Measurements from ENCODE around the gene NKD2.
"Not testable (repeated sequence)": the region's sequence is repeated elsewhere in the genome, so short reads cannot be mapped to it uniquely, and the experiment has no call there.

The NKD2 gene

DNA sequence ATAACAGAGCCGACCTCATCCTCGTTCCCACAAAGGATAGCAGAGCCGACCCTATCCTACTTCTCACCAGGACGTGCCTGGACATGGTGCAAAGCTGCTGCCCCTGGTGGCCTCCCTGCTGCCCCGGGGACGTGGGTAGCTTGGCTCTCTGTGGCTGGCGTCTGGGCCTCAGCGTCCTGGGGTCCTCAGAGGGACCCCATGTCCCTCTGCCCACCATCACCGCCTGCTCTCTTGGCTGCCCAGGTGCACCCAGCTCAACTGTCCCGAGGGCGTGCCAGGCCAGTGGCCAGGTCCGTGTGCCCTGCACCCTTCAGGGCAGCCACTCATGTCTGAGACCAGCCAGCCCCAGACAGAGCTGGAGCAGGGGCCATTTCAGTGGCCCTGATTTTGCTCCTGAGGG, 8.5 kb downstream of the NKD2 start:
- H3K4me1 ChIP-seq (ENCODE audit: control insufficient read depth, insufficient read depth, low read length): no peaks in the 10 kb centered on the region
- no peaks in the 10 kb centered on the region for H3K36me3 ChIP-seq (ENCODE audit: insufficient read depth, low read length)
- peaks cover 42% of the 10 kb centered on the region for H3K27me3 ChIP-seq (ENCODE audit: control insufficient read depth, insufficient read depth, low read length)
- no peaks in the 10 kb centered on the region for H3K9me3 ChIP-seq (replicated peaks; ENCODE audit: low read length)
- no peak overlapping the region for H3K4me2 ChIP-seq (ENCODE audit: low read length)
- H3K4me3 ChIP-seq (ENCODE audit: low read length): no peak overlapping the region
- no peak overlapping the region for H3K9ac ChIP-seq (ENCODE audit: low read depth, low read length)

DNA sequence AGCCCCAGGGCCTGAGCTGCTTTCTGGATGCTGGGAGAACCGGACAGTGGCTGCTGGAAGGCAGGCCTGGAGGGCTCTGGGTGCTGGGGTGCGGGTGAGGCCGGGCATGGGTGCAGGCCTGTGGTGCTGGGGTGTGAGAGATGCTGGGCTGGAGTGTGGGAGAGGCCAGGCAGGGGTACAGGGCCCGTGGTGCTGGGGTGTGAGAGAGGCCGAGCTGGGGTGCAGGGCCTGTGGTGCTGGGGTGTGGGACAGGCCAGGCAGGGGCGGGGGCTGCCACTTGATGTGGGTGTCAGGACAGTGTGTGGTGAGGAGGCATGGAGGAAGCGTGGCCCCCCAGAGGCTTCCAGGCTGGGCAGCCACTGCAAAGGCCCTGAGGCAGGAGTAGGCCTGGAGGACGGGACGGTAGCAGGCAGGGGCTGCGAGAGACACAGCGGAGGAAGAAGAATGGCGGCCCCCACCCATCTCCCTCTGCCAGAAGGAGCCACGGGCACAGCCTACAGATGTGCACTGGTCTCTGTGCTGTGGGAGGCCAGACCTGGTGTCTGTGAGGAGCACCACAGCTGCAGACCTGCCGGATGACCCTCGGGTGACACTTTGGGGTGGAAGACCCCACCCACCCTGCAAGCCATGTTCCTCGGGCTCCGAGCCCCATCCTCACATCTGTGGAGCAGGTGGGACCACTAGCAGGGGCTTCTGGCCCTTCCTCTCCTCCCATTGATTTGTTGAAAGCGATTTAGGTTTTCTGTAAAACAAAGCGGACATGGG, 9.3 kb downstream of the NKD2 start:
- Histone ChIP-seq H3K36me3 (ENCODE audit: insufficient read depth, low read length) (no peaks in the 10 kb centered on the region), H3K9me3 (replicated peaks; ENCODE audit: low read length) (no peaks in the 10 kb centered on the region), H3K4me3 (ENCODE audit: low read length) (no peak overlapping the region), H3K4me1 (ENCODE audit: control insufficient read depth, insufficient read depth, low read length) (no peaks in the 10 kb centered on the region), H3K9ac (ENCODE audit: low read depth, low read length) (no peak overlapping the region), H3K4me2 (ENCODE audit: low read length) (no peak overlapping the region), H3K27me3 (ENCODE audit: control insufficient read depth, insufficient read depth, low read length) (peaks cover 37% of the 10 kb centered on the region)

DNA sequence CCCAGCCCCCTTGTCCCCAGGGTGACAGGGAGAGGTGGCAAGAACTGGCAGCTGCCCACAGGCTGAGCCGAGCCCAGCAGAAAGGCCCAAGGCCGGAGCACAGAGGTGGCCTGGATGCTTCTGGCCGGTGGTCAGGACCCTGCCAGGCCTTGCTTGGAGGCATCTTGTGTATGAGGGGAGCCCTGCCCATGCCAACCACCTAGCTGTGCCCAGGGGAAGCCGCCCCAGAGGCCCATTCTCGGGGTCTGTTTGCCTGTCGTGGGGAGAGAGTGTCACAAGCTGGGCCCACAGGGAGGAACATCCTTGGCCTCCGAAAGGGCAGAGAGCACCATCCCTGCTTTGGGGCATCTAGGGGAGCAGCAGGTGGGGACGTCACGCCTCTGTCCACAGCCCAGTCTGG, 10.0 kb downstream of the NKD2 start:
- H3K4me3 ChIP-seq (ENCODE audit: low read length): no peak overlapping the region
- H3K36me3 ChIP-seq (ENCODE audit: insufficient read depth, low read length): no peaks in the 10 kb centered on the region
- peaks cover 31% of the 10 kb centered on the region for H3K27me3 ChIP-seq (ENCODE audit: control insufficient read depth, insufficient read depth, low read length)
- no peaks in the 10 kb centered on the region for H3K4me1 ChIP-seq (ENCODE audit: control insufficient read depth, insufficient read depth, low read length)
- no peak overlapping the region for H3K9ac ChIP-seq (ENCODE audit: low read depth, low read length)
- no peak overlapping the region for H3K4me2 ChIP-seq (ENCODE audit: low read length)
- no peaks in the 10 kb centered on the region for H3K9me3 ChIP-seq (replicated peaks; ENCODE audit: low read length)

DNA sequence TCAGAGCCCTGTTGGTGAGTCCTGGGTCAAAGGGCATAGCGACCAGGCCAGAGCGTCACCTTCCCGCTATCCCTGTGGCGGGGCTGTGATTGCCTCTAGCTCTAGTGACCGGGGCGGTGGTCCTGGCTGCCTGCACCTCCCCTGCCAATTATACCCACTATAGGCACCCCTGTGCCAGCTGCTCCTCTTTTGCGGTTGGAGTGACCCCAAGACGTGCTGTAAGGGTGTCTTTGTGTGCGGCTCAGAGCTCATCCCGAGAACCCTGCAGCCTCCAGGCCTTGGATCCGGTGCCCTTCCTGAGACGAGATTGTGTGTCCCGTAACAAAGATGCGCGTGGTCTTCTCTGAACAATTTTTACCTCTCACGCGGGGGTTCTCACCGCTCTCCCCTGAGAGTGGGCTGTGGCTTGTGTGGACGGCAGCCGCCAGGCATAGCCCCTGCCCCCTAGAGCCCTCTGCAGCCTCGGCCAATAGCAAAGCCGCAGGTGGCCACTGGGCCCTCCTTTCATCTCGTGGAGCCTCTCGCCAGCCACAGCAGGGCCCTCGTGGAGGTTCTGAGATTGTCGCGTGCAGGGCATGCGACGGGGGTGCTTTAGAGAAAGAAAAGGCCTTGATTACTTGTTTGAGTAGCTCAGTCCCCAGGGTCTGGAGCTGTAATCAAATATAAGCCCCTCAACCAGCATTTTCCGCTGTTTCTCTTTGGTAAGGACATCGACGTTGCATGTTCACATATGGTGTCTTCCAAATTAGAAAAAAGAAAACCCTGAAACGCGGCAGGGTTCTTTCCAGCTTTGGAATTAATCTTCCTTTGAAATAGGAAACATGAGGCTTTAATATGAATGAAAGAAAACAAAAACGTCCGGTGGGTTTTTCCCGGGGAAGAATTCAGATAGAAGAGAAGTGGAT, 10.7 kb downstream of the NKD2 start:
- H3K9ac ChIP-seq (ENCODE audit: low read depth, low read length): no peak overlapping the region
- H3K4me2 ChIP-seq (ENCODE audit: low read length): no peak overlapping the region
- peaks cover 25% of the 10 kb centered on the region for H3K27me3 ChIP-seq (ENCODE audit: control insufficient read depth, insufficient read depth, low read length)
- no peaks in the 10 kb centered on the region for H3K9me3 ChIP-seq (replicated peaks; ENCODE audit: low read length)
- H3K4me1 ChIP-seq (ENCODE audit: control insufficient read depth, insufficient read depth, low read length): no peaks in the 10 kb centered on the region
- H3K36me3 ChIP-seq (ENCODE audit: insufficient read depth, low read length): no peaks in the 10 kb centered on the region
- H3K4me3 ChIP-seq (ENCODE audit: low read length): no peak overlapping the region

DNA sequence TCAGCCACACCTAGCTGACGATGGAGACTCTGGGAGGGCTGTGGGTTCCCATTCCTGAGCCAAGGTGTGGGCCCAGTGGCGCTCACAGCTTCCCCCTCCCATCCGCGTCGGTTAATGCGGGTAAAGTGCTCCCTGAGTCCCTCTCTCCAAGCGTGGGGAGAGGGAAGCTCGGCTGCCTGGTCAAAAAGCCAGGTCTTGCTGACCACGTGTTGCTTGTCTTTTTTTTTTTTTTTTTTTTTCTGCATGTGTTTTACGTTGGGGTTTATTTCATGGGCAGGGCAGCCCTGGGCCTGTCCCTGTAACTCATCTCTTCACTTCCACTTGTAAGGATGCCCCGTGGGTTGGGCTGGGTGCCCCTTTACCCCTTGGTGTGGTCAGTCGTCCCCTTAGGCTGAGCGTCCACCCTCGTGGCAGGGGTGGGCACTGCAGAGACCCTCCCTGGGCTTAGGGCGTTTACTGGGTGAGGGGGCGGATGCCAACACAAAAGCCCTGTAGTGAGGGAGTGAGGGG, 11.9 kb downstream of the NKD2 start:
- Histone ChIP-seq H3K4me2 (ENCODE audit: low read length) (no peak overlapping the region), H3K27me3 (ENCODE audit: control insufficient read depth, insufficient read depth, low read length) (peaks cover 16% of the 10 kb centered on the region), H3K4me1 (ENCODE audit: control insufficient read depth, insufficient read depth, low read length) (no peaks in the 10 kb centered on the region), H3K9ac (ENCODE audit: low read depth, low read length) (no peak overlapping the region), H3K4me3 (ENCODE audit: low read length) (no peak overlapping the region), H3K9me3 (replicated peaks; ENCODE audit: low read length) (no peaks in the 10 kb centered on the region), H3K36me3 (ENCODE audit: insufficient read depth, low read length) (no peaks in the 10 kb centered on the region)

DNA sequence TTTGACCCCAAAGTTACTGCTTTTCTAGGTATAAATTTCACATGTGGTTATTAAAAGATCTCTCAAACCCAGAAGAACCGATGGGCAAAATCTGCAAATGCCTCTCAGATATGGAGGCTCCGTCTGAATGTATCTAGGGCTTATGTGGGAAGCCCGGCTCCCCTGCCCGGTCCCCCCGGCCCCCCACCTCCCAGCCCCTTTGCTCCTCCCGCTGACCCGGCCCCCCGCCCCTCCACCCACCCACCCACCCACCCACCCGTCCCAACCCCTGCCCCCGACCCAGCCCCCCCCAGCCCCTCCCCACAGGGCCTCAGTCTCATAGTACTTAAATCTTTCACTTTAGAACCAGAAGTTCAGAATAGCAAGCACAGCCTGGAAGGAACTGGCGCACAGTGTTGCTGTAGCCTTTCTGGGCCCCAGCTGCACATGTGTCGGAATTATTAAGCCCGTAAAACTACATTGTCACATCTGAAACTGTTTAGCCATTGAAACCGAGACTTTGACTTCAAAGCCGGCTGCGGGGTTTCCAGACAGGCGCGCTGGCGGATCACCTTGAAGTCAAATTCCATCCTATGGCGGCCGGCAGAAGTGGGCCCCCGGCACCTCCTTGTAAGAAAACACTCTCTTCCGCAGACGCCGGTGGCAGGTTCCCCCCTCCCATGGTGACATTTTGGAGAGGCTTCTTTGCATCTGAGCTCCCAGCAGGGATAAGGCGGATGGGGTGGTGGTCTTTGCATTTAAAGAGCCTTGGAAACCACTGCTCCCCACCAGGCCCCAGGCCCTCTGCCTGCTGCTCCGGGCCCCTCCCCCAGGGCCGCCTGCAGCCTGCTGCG, 12.8 kb downstream of the NKD2 start:
- no peaks in the 10 kb centered on the region for H3K9me3 ChIP-seq (replicated peaks; ENCODE audit: low read length)
- H3K27me3 ChIP-seq (ENCODE audit: control insufficient read depth, insufficient read depth, low read length): peaks cover 8% of the 10 kb centered on the region
- no peaks in the 10 kb centered on the region for H3K36me3 ChIP-seq (ENCODE audit: insufficient read depth, low read length)

DNA sequence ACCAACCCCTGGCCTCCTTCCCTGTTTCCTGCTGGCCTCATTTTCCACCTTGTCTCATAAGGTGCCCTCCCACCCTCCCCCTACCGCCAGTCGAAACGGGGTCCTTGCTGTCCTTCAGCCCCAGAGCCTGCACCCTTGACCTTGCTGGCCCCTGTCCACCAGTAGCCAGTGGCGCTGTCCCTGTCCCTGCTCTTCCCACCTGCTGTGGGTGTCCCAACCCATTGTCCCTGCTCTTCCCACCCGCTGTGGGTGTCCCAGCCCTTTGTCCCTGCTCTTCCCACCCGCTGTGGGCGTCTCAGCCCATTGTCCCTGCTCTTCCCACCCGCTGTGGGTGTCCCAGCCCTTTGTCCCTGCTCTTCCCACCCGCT, 13.4 kb downstream of the NKD2 start:
- H3K9ac ChIP-seq (ENCODE audit: low read depth, low read length); H3K36me3 ChIP-seq (ENCODE audit: insufficient read depth, low read length); H3K4me1 ChIP-seq (ENCODE audit: control insufficient read depth, insufficient read depth, low read length); H3K4me2 ChIP-seq (ENCODE audit: low read length); H3K27me3 ChIP-seq (ENCODE audit: control insufficient read depth, insufficient read depth, low read length); H3K4me3 ChIP-seq (ENCODE audit: low read length); H3K9me3 ChIP-seq (replicated peaks; ENCODE audit: low read length): not testable (repeated sequence)

More for the DNA sequence above, 12.8 kb downstream of the NKD2 start:
- Histone ChIP-seq H3K9ac (ENCODE audit: low read depth, low read length) (no peak overlapping the region), H3K4me2 (ENCODE audit: low read length) (no peak overlapping the region), H3K4me1 (ENCODE audit: control insufficient read depth, insufficient read depth, low read length) (no peaks in the 10 kb centered on the region), H3K4me3 (ENCODE audit: low read length) (no peak overlapping the region)

DNA sequence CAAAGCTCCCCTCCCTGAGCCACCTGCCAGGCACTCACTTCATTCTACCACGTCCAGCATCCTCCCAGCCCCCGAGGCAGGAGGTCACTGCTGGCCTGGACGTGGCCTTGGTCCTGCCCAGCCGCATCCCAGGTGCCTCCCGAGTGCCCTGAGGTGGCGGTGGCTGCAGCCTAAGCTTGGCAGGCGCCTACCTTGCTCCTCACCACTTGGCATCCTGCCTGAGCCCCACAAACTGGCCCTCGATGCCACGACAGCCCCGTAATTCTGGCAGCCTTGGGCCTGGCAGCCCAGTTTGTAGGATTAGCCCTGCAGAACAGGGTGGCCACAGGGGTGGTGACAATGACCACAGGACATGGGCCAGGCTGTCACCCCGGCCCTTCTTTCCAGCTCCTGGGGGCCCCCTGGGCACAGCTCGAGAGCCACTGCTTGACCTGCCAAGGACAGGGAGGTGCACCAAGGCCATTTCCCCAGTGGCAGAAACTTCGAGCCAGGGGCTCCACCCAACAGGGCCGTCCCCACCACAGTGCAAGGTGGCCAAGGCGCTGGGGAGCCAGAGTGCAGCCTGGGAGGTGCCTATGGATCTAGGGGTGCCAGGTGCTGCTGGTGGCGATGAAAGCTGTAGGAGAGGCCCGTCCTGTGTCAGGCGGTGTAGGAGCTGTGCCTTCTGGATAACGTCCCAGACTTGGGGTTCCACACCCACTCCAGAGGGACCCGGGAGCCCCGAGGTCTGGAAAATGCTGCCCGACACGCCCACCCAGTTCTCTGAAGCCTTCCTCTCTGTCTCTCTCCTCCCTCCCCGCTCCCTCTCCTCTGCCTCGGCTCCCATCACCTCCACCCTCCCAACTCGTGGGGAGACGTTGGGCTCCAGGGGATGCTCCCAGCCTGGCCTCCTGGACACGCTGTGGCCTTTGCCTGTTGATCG, 18.4 kb downstream of the NKD2 start:
- H3K4me3 ChIP-seq (ENCODE audit: low read length): no peak overlapping the region
- no peak overlapping the region for H3K9ac ChIP-seq (ENCODE audit: low read depth, low read length)

DNA sequence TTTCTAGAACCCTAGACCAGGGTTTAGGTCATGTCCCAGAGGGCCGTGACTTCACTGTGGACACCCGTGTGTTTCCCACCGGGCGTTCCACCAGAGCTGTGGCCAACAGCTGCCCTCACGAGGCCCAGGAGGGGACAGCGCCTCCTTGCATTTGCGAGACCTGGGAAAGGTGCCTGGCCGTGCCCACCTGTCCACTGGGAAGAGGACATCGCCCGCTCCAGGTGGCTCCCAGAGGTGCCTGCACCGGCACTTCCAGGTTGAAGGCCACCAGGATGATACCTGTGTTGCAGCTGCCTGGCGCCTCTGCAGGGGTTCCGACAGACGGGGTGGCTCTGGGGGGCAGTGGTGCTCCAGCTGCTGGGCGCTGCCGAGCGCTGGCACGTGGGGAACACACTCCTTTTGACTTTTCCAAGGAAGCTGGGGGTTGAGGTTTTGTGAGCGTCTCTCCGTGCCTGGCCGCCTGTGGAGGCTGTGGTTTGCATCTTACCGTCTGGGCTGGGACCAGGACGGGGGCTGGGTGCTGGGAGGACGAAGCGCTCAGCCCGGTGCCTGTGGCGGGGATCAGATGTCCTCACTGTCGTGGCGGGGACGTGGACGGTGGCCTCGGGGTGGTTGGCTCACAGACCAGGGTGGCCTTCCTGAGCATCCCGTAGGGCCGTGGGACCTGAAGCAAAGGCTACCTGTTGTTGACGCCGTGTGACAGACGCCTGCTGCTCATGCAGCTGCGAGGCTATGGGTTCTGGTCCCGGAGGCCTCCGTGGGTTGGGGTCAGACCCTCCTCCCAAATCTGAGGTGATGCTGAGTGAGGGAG, 19.2 kb downstream of the NKD2 start:
- Histone ChIP-seq H3K4me1 (ENCODE audit: control insufficient read depth, insufficient read depth, low read length) (no peaks in the 10 kb centered on the region), H3K36me3 (ENCODE audit: insufficient read depth, low read length) (no peaks in the 10 kb centered on the region), H3K27me3 (ENCODE audit: control insufficient read depth, insufficient read depth, low read length) (no peaks in the 10 kb centered on the region), H3K4me2 (ENCODE audit: low read length) (no peak overlapping the region), H3K9ac (ENCODE audit: low read depth, low read length) (no peak overlapping the region), H3K9me3 (replicated peaks; ENCODE audit: low read length) (no peaks in the 10 kb centered on the region), H3K4me3 (ENCODE audit: low read length) (no peak overlapping the region)

More for the DNA sequence above, 18.4 kb downstream of the NKD2 start:
- H3K27me3 ChIP-seq (ENCODE audit: control insufficient read depth, insufficient read depth, low read length): no peaks in the 10 kb centered on the region
- H3K4me1 ChIP-seq (ENCODE audit: control insufficient read depth, insufficient read depth, low read length): no peaks in the 10 kb centered on the region
- no peaks in the 10 kb centered on the region for H3K9me3 ChIP-seq (replicated peaks; ENCODE audit: low read length)
- no peak overlapping the region for H3K4me2 ChIP-seq (ENCODE audit: low read length)
- no peaks in the 10 kb centered on the region for H3K36me3 ChIP-seq (ENCODE audit: insufficient read depth, low read length)
